K562 (cell line): ENCODE measurements around the gene QRICH1. TPM values are rescaled to one million over a fixed set of nuclear protein-coding genes. Genes with fewer than 3 reads are reported as not detected.
A peak's percentile ranks its signal among the peaks of the same experiment; 100 is the strongest.

Experiments used
- ATAC-seq: fragments of 200-7000 bp; cut with Tn5 transposase; 3 replicates; pipeline ENCODE4 v1.9.1; 2020; ENCODE audit warnings: moderate library complexity
- BruUV-seq: library from RNA; stranded (reverse); fragments of 400-500 nt; replicated peaks from 2 replicates; lab custom pipeline; 2021; lab: Mats Ljungman, UMichigan
- CTCF ChIA-PET: fragments of 300-600 bp; formaldehyde crosslinking; extraction: SDS; loops from one replicate; lab custom pipeline; 2021; ENCODE audit warnings: low intra/inter-chr PET ratio; lab: Yijun Ruan, JAX
- POLR2A ChIA-PET: fragments of 300-600, 350-650 bp; sonication (Branson Sonifier 250); formaldehyde crosslinking; extraction: SDS; loops from one replicate; lab custom pipeline; 2021; ENCODE audit warnings: antibody characterized with exemption, inconsistent platforms; lab: Yijun Ruan, JAX
- DNase-seq, 4 experiments: peaks; one replicate each; pipeline versions ENCODE4 v3.0.0 to v3.0.0-alpha.2; 2011 to 2018; ENCODE audit warnings: low spot score in 3 of 4, mixed read lengths in 3 of 4; ENCODE audit errors: extremely low read depth in 1 of 4
- FAIRE-seq: peaks from 2 replicates; lab custom pipeline; 2011; peaks lifted over from hg19 to GRCh38; lab: Jason Lieb, UNC
- H2AFZ ChIP-seq: 2 replicates; pipeline ENCODE4 v1.6.0; 2011; ENCODE audit warnings: low read depth, low read length, control low read depth, inconsistent platforms
- H3K27ac ChIP-seq: fragments of 200-600 bp; 3 replicates; pipeline ENCODE4 v1.8.0; 2011; ENCODE audit warnings: low read depth, mild to moderate bottlenecking, control low read depth, inconsistent platforms, low read length, moderate library complexity, mixed read lengths; ENCODE audit errors: extremely low read depth
- H3K27me3 ChIP-seq, 2 experiments: fragments of 300-600 bp in 1 of 2; 2 replicates in 1 of 2; 3 replicates in 1 of 2; pipeline versions ENCODE4 v1.6.0 to v1.8.0; 2011; ENCODE audit warnings: inconsistent platforms in 2 of 2, low read length in 2 of 2, mild to moderate bottlenecking in 1 of 2, mixed read lengths in 1 of 2, moderate library complexity in 1 of 2; ENCODE audit not compliant: control insufficient read depth in 2 of 2, insufficient read depth in 2 of 2
- H3K36me3 ChIP-seq: fragments of 300-600 bp; 3 replicates; pipeline ENCODE4 v1.8.0; 2011; ENCODE audit warnings: mild to moderate bottlenecking, low read length, inconsistent platforms; ENCODE audit not compliant: control insufficient read depth, insufficient read depth
- H3K4me1 ChIP-seq, 2 experiments: fragments of 200-600 bp in 1 of 2; replicated peaks in 1 of 2; 2 replicates in 1 of 2; 3 replicates in 1 of 2; pipeline versions ENCODE4 v1.5.1 to v1.8.0; 2011; ENCODE audit warnings: inconsistent platforms in 2 of 2, low read length in 2 of 2, mild to moderate bottlenecking in 1 of 2, mixed read lengths in 1 of 2, moderate library complexity in 1 of 2; ENCODE audit not compliant: control insufficient read depth in 2 of 2, insufficient read depth in 2 of 2
- H3K4me2 ChIP-seq: 2 replicates; pipeline ENCODE4 v1.6.1; 2011; ENCODE audit warnings: low read length, control low read depth, inconsistent platforms, mixed read lengths; ENCODE audit not compliant: insufficient read depth
- H3K4me3 ChIP-seq: fragments of 200-600 bp; sonication (generic), shearing (Covaris generic); 2 replicates; pipeline ENCODE4 v1.5.1; 2016; ENCODE audit warnings: control low read depth, inconsistent platforms
- H3K79me2 ChIP-seq: fragments of 200-600 bp; 3 replicates; pipeline ENCODE4 v1.8.0; 2011; ENCODE audit warnings: low read length, inconsistent platforms; ENCODE audit not compliant: control insufficient read depth, insufficient read depth
- H3K9ac ChIP-seq, 2 experiments: 2 replicates each; pipeline versions ENCODE4 v1.6.0 to v1.6.1; 2011; ENCODE audit warnings: low read depth in 2 of 2, low read length in 2 of 2, control low read depth in 1 of 2, inconsistent platforms in 1 of 2, mild to moderate bottlenecking in 1 of 2, mixed read lengths in 1 of 2; ENCODE audit not compliant: insufficient read depth in 1 of 2
- H3K9me1 ChIP-seq: one replicate; pipeline ENCODE4 v1.6.0; 2011; ENCODE audit warnings: inconsistent platforms, mild to moderate bottlenecking, low read length, moderate library complexity; ENCODE audit not compliant: control insufficient read depth, insufficient read depth
- H3K9me3 ChIP-seq: replicated peaks from 2 replicates; pipeline ENCODE4 v1.5.1; 2011; ENCODE audit warnings: low read depth, low read length, inconsistent platforms; ENCODE audit not compliant: control insufficient read depth, insufficient read depth
- H4K20me1 ChIP-seq: replicated peaks from 2 replicates; pipeline ENCODE4 v1.6.1; 2011; ENCODE audit warnings: low read length, inconsistent platforms, mixed read lengths; ENCODE audit not compliant: control insufficient read depth, insufficient read depth
- DMBX1 ChIP-seq: fragments of 250-450 bp; sonication (Bioruptor Pico); IDR thresholded peaks from 2 replicates; pipeline ENCODE4 v1.8.0; 2022; ENCODE audit warnings: inconsistent platforms, mild to moderate bottlenecking, moderate library complexity, borderline replicate concordance
- DPF2 ChIP-seq: fragments of 450-650 bp; IDR thresholded peaks from 2 replicates; pipeline ENCODE4 v1.6.1; 2016
- FUS ChIP-seq: fragments of 200-400 bp; formaldehyde crosslinking; optimal IDR thresholded peaks from 2 replicates; pipeline ENCODE3; 2017; ENCODE audit warnings: low read depth, low read length
- MAFF ChIP-seq: IDR thresholded peaks from 2 replicates; pipeline ENCODE4 v1.6.1; 2012; ENCODE audit warnings: low read length, improper control_type of control experiment
- NCOA6 ChIP-seq: fragments of 450-650 bp; IDR thresholded peaks from 2 replicates; pipeline ENCODE4 v1.6.1; 2017; ENCODE audit warnings: mild to moderate bottlenecking
- SLC30A9 ChIP-seq: fragments of 250-450 bp; sonication (Bioruptor Pico); IDR thresholded peaks from 2 replicates; pipeline ENCODE4 v1.8.0; 2022; ENCODE audit warnings: mild to moderate bottlenecking, moderate library complexity
- SREBF2 ChIP-seq: sonication (generic); formaldehyde crosslinking; IDR thresholded peaks from 2 replicates; pipeline ENCODE4 v1.4.0; 2020; ENCODE audit warnings: mild to moderate bottlenecking, missing genetic modification reagents
- WGBS: fragments of 100-300 bp; shearing (Covaris generic); methylation state at CpG from one replicate; pipeline ENCODE4 v1.1.6; 2016; ENCODE audit warnings: low coverage, mixed read lengths; ENCODE audit not compliant: insufficient coverage; ENCODE audit errors: missing lambda C conversion rate; 5-methylcytosine and 5-hydroxymethylcytosine counted together
- in situ Hi-C: fragments of 300-500 bp; cut with MboI; formaldehyde crosslinking; loops from 4 replicates; pipeline ENCODE4 v1.15.0; 2018; ENCODE audit warnings: inconsistent platforms, mixed read lengths
- intact Hi-C: fragments of 100-400 bp; cut with micrococcal nuclease; formaldehyde crosslinking; loops from 2 replicates; pipeline ENCODE4 v1.14.2; 2022
- polyA plus RNA-seq, 8 experiments: library from polyadenylated mRNA; depleted of rRNA in 4 of 8; stranded (reverse) in 5 of 8; unstranded in 3 of 8; fragments of >200 nt; fragmentation: Nextera tagmentation in 2 of 8; fragmentation: Illumina TruSeq in 1 of 8; extraction: Ambion mirVana in 2 of 8; extraction: Trizol in 1 of 8; gene quantifications; 2 replicates each; pipeline versions ENCODE4 v1.2.1 to v1.2.3, GENCODE V29; 2011 to 2014; ENCODE audit warnings: inconsistent platforms in 1 of 8, missing spikeins in 1 of 8
- total RNA-seq, 7 experiments: library from RNA; depleted of rRNA in 6 of 7; stranded (reverse); fragments of >200 nt in 6 of 7; fragmentation: Illumina TruSeq in 2 of 7; extraction: Trizol in 2 of 7; gene quantifications; 2 replicates each; pipeline versions ENCODE4 v1.2.1 to v1.2.3, GENCODE V29; 2011 to 2021; ENCODE audit warnings: low replicate concordance in 1 of 7
- TF ChIP-seq, protein P1 (sequence below): sonication (generic); formaldehyde crosslinking; IDR thresholded peaks from 2 replicates; pipeline ENCODE4 v1.8.0; 2022; ENCODE audit warnings: mild to moderate bottlenecking, missing genetic modification reagents

QRICH1 gene
- total and polyA plus RNA-seq, 9 of the 15 experiments (the other 6 are each of a cell fraction or from before 2014, with no cell fraction given), result 20.1 to 99.2 (median 56.7) TPM

DNA sequence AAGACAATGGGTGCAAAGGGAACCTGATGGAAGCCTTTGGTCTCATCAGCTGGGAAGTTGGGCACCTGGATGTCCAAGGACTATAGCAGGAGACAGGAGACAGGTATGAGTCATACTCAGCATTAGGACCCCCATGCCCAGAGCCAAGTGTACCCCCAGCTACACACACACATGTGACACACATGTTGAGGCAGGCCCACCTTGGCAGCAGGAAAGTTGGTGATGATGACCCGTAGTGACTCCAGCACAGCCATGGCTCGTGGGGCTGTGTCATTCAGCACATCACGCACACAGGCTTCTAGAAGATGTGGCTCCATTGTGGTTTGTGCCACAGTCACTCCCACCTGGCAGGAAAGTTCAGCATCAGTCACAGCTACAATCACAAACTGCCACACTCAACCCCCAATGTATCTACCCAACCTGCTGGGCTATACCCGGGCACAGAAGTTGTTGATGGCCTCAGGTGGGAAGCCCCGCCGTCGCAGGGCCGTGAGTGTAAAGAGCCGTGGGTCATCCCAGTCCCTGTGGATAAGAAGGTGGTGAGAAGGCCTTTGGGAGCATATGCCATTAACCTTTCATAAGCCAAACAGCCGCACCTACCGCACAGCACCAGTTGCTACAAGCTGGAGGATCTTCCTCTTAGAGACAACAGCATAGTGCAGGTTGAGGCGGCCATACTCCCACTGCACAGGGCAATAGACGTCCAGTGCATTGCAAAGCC is 5.2 kb upstream of the QRICH1 start:
- no peak overlapping the region for H2AFZ ChIP-seq
- no peak for FAIRE-seq
- intact Hi-C loops (no loop called here), in situ Hi-C loops (no loop called here)
- ChIA-PET CTCF (no interaction called here), POLR2A (no interaction called here)
- H3K9me1 ChIP-seq, result peaks cover 6% of the 10 kb centered on the region
- H3K27ac ChIP-seq, result peak overlapping the region; percentile 40; the same call in 2 of the 3 replicates
- H3K27me3 ChIP-seq, result no peaks in the 10 kb centered on the region
- no peak overlapping the region for H3K4me3 ChIP-seq
- WGBS, result 89% methylated on average over 12 of the region's 13 CpGs
- TF ChIP-seq, protein P1, sequence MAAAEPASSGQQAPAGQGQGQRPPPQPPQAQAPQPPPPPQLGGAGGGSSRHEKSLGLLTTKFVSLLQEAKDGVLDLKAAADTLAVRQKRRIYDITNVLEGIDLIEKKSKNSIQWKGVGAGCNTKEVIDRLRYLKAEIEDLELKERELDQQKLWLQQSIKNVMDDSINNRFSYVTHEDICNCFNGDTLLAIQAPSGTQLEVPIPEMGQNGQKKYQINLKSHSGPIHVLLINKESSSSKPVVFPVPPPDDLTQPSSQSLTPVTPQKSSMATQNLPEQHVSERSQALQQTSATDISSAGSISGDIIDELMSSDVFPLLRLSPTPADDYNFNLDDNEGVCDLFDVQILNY, result no peak
- TF ChIP-seq SREBF2 (CRISPR knock-in tag) (no peak), FUS (no peak), NCOA6 (no peak), DMBX1 (CRISPR knock-in tag) (no peak), MAFF (no peak), SLC30A9 (no peak), DPF2 (no peak)
- no peak for ATAC-seq
- peaks cover 11% of the 10 kb centered on the region; the same call in 1 of the 2 replicates for H4K20me1 ChIP-seq
- H3K9me3 ChIP-seq, result no peaks in the 10 kb centered on the region
- DNase-seq, result no peak
- H3K79me2 ChIP-seq, result peaks cover 19% of the 10 kb centered on the region
- H3K4me1 ChIP-seq, result peaks cover 22 to 38% of the 10 kb centered on the region in 2 experiments; a peak in 4 of 5 replicates
- peak overlapping the region; percentile 18; the same call in 1 of the 2 replicates for H3K4me2 ChIP-seq
- peaks cover 70% of the 10 kb centered on the region for H3K36me3 ChIP-seq
- no TSS peak for BruUV-seq
- peak overlapping the region in 1 of 2 experiments; percentile 74; a peak in 1 of 4 replicates for H3K9ac ChIP-seq
